ENCODE data around the gene HDDC3.

The HDDC3 gene

GRCh38 chr15:90931828-90932659, at the start of gene HDDC3:
TSS of gene HDDC3 (minus strand) at chr15:90932549. CDS start at chr15:90932540, 9 bp downstream.
- DNase-seq, result peak; percentile 84

GRCh38 chr15:90982135-90982534, 49.8 kb upstream of the HDDC3 start:
- no peak for DNase-seq

GRCh38 chr15:90981681-90982080, 49.3 kb upstream of the HDDC3 start:
- no peak for DNase-seq

GRCh38 chr15:90979582-90979981, 47.2 kb upstream of the HDDC3 start:
- no peak for DNase-seq

- DNase-seq, result no peak
These were observed 41.9 kb upstream of the HDDC3 start for GRCh38 chr15:90974216-90974615.

GRCh38 chr15:90972133-90972532, 39.8 kb upstream of the HDDC3 start:
- no peak for DNase-seq

- DNase-seq, result no peak
These were observed 37.9 kb upstream of the HDDC3 start for GRCh38 chr15:90970274-90970673.

- DNase-seq, result no peak
These were observed 36.1 kb upstream of the HDDC3 start for GRCh38 chr15:90968434-90968833.

GRCh38 chr15:90967206-90967605, 34.9 kb upstream of the HDDC3 start:
- no peak for DNase-seq

- DNase-seq, result no peak
These were observed 33.9 kb upstream of the HDDC3 start for GRCh38 chr15:90966262-90966661.

GRCh38 chr15:90962021-90962420, 29.7 kb upstream of the HDDC3 start:
- no peak for DNase-seq

- no peak for DNase-seq
These were observed 28.1 kb upstream of the HDDC3 start for GRCh38 chr15:90960298-90961091.

GRCh38 chr15:90959894-90960293, 27.5 kb upstream of the HDDC3 start:
- no peak for DNase-seq

GRCh38 chr15:90959028-90959595, 26.8 kb upstream of the HDDC3 start:
- no peak for DNase-seq

- no peak for DNase-seq
These were observed 25.4 kb upstream of the HDDC3 start for GRCh38 chr15:90957791-90958190.

GRCh38 chr15:90957031-90957790, 24.9 kb upstream of the HDDC3 start:
- DNase-seq, result no peak

- peak; percentile 51 for DNase-seq
These were observed 24.1 kb upstream of the HDDC3 start for GRCh38 chr15:90956274-90957030.

GRCh38 chr15:90955624-90956273, 23.4 kb upstream of the HDDC3 start:
- DNase-seq, result no peak

- DNase-seq, result peak; percentile 88
These were observed 22.6 kb upstream of the HDDC3 start, which contains the start of gene RCCD1 for GRCh38 chr15:90954712-90955623. TSS of gene RCCD1 (plus strand) at chr15:90954884. CDS start at chr15:90956735, 1,851 bp downstream.

GRCh38 chr15:90953947-90954711, 21.8 kb upstream of the HDDC3 start:
- DNase-seq, result no peak

Data from NCI-H510A (cell line).